ENCODE results near the gene PALM.

- TF ChIP-seq CTCF (IDR thresholded peaks at IDR 0.05; ENCODE audit: low read length) (no peak), EZH2 (optimal IDR thresholded peaks at IDR 0.05; ENCODE audit: low read depth, low read length) (no peak)
These were observed 41.1 kb downstream of the PALM start for GRCh38 chr19:749811-750210.
